Gastroesophageal sphincter (tissue), 3 donors: ENCODE results near the gene XKRX.

Source experiments
- POLR2A ChIP-seq, 2 donors: fragments of 450-650 bp; IDR thresholded peaks; one replicate each; pipeline ENCODE4 v1.6.1; 2017; ENCODE audit warnings: antibody characterized with exemption in 2 of 2, mild to moderate bottlenecking in 2 of 2, moderate library complexity in 1 of 2
- POLR2AphosphoS5 ChIP-seq: sonication (generic); formaldehyde crosslinking; IDR thresholded peaks from one replicate; pipeline ENCODE4 v1.6.1; 2017; ENCODE audit warnings: antibody characterized with exemption
- TF ChIP-seq, protein P1 (sequence below), 4 experiments: fragments of 200-600 bp in 2 of 4; fragments of 450-650 bp in 2 of 4; sonication (generic) in 1 of 4; IDR thresholded peaks; one replicate each; pipeline ENCODE4 v1.5.1; 2017 to 2019; ENCODE audit warnings: antibody characterized with exemption in 4 of 4, mild to moderate bottlenecking in 2 of 4, moderate library complexity in 2 of 4

GRCh38 chrX:100911731-100912130 is 17.0 kb downstream of the XKRX start:
- TF ChIP-seq, protein P1, sequence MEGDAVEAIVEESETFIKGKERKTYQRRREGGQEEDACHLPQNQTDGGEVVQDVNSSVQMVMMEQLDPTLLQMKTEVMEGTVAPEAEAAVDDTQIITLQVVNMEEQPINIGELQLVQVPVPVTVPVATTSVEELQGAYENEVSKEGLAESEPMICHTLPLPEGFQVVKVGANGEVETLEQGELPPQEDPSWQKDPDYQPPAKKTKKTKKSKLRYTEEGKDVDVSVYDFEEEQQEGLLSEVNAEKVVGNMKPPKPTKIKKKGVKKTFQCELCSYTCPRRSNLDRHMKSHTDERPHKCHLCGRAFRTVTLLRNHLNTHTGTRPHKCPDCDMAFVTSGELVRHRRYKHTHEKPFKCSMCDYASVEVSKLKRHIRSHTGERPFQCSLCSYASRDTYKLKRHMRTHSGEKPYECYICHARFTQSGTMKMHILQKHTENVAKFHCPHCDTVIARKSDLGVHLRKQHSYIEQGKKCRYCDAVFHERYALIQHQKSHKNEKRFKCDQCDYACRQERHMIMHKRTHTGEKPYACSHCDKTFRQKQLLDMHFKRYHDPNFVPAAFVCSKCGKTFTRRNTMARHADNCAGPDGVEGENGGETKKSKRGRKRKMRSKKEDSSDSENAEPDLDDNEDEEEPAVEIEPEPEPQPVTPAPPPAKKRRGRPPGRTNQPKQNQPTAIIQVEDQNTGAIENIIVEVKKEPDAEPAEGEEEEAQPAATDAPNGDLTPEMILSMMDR (IDR thresholded peaks at IDR 0.05), result no peak
- TF ChIP-seq POLR2AphosphoS5 (no peak), POLR2A (IDR thresholded peaks at IDR 0.05) (no peak)
